HEK293T (cell line): ENCODE data around the gene LRRC75B.
"Not testable (repeated sequence)": the region's sequence is repeated elsewhere in the genome, so short reads cannot be mapped to it uniquely, and the experiment has no call there.

ENCODE experiments used
- ARNT ChIP-seq: fragments of 450-650 bp; IDR thresholded peaks from 2 replicates; pipeline ENCODE4 v1.6.1; 2017; ENCODE audit warnings: mild to moderate bottlenecking
- BHLHE40 ChIP-seq: fragments of 450-650 bp; IDR thresholded peaks from 2 replicates; pipeline ENCODE4 v1.6.1; 2016; ENCODE audit warnings: mild to moderate bottlenecking, moderate library complexity, borderline replicate concordance
- CTBP1 ChIP-seq: fragments of 450-650 bp; IDR thresholded peaks from 2 replicates; pipeline ENCODE4 v1.6.1; 2016; ENCODE audit warnings: borderline replicate concordance
- ELF4 ChIP-seq: fragments of 450-650 bp; IDR thresholded peaks from 2 replicates; pipeline ENCODE4 v1.6.1; 2017; ENCODE audit warnings: antibody characterized with exemption
- FOXM1 ChIP-seq: fragments of 450-650 bp; IDR thresholded peaks from 2 replicates; pipeline ENCODE4 v1.6.1; 2017; ENCODE audit warnings: mild to moderate bottlenecking, borderline replicate concordance
- HDGF ChIP-seq: fragments of 450-650 bp; IDR thresholded peaks from 2 replicates; pipeline ENCODE4 v1.6.1; 2017; ENCODE audit warnings: antibody characterized with exemption, borderline replicate concordance
- L3MBTL2 ChIP-seq: fragments of 450-650 bp; conservative IDR thresholded peaks from 2 replicates; pipeline ENCODE4 v1.6.1; 2016; ENCODE audit warnings: mild to moderate bottlenecking
- LEF1 ChIP-seq: fragments of 450-650 bp; IDR thresholded peaks from 2 replicates; pipeline ENCODE4 v1.6.1; 2017; ENCODE audit warnings: mild to moderate bottlenecking, borderline replicate concordance
- SUZ12 ChIP-seq: fragments of 450-650 bp; IDR thresholded peaks from 2 replicates; pipeline ENCODE4 v1.6.1; 2016; ENCODE audit warnings: mild to moderate bottlenecking
- TF ChIP-seq, protein P1 (sequence below): fragments of 450-650 bp; IDR thresholded peaks from 2 replicates; pipeline ENCODE4 v1.6.1; 2016

DNA sequence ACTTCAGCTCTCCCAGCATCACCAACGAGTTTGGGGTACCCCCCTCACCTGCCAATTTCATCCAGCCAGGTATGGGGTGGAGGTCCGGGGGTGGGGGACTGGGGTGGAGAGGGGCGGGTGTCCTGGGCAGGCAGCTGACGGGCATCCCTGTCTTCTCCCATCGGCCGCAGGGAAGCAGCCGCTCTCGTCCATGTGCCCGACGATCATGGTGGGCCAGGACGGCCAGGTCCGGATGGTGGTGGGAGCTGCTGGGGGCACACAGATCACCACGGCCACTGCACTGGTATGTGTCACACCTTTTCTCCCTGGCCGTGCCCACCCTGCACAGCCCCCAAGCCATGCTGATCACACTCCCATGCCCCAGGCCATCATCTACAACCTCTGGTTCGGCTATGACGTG, 35.0 kb upstream of the LRRC75B start:
- not testable (repeated sequence) for TF ChIP-seq ARNT, LEF1, BHLHE40, HDGF, CTBP1, L3MBTL2, FOXM1, SUZ12, ELF4
- TF ChIP-seq, protein P1, sequence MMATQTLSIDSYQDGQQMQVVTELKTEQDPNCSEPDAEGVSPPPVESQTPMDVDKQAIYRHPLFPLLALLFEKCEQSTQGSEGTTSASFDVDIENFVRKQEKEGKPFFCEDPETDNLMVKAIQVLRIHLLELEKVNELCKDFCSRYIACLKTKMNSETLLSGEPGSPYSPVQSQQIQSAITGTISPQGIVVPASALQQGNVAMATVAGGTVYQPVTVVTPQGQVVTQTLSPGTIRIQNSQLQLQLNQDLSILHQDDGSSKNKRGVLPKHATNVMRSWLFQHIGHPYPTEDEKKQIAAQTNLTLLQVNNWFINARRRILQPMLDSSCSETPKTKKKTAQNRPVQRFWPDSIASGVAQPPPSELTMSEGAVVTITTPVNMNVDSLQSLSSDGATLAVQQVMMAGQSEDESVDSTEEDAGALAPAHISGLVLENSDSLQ = not testable (repeated sequence)
